Tibial nerve (tissue), 4 donors: Measurements from ENCODE around the gene SYNPO. TPM values are rescaled to one million over a fixed set of nuclear protein-coding genes. Genes with fewer than 3 reads are reported as not detected.

Experiments
- DNase-seq, 2 donors: peaks; one replicate each; pipeline ENCODE4 v3.0.0-alpha.2; 2019; ENCODE audit warnings: low spot score in 2 of 2
- H3K27ac ChIP-seq, 4 donors: fragments of 200-600 bp; sonication (generic) in 3 of 4; one replicate each; pipeline ENCODE4 v1.5.1; 2017 to 2019; ENCODE audit warnings: mild to moderate bottlenecking in 1 of 4
- H3K27me3 ChIP-seq, 2 donors: fragments of 200-600 bp; sonication (generic) in 1 of 2; one replicate each; pipeline versions ENCODE4 v1.5.1 to v1.6.0; 2017 to 2019
- H3K36me3 ChIP-seq, 3 donors: fragments of 200-600 bp; sonication (generic); one replicate each; pipeline ENCODE4 v1.5.1; 2018 to 2019
- H3K4me1 ChIP-seq, 4 donors: fragments of 200-600 bp; sonication (generic) in 3 of 4; one replicate each; pipeline ENCODE4 v1.5.1; 2017 to 2019
- H3K4me3 ChIP-seq, 4 donors: fragments of 200-600 bp; sonication (generic) in 3 of 4; one replicate each; pipeline ENCODE4 v1.5.1; 2017 to 2019; ENCODE audit warnings: mild to moderate bottlenecking in 1 of 4, moderate library complexity in 1 of 4
- H3K9me3 ChIP-seq, 4 donors: fragments of 200-600 bp; sonication (generic) in 3 of 4; one replicate each; pipeline ENCODE4 v1.5.1; 2017 to 2019
- CTCF ChIP-seq, 5 experiments: fragments of 200-600 bp in 3 of 5; fragments of 450-650 bp in 2 of 5; sonication (generic) in 3 of 5; IDR thresholded peaks; one replicate each; pipeline ENCODE4 v1.5.1; 2016 to 2019; ENCODE audit warnings: antibody characterized with exemption in 5 of 5, mild to moderate bottlenecking in 3 of 5, moderate library complexity in 2 of 5
- EP300 ChIP-seq, 2 donors: sonication (generic); formaldehyde crosslinking; IDR thresholded peaks; one replicate each; pipeline ENCODE4 v1.6.1; 2017; ENCODE audit warnings: antibody characterized with exemption in 2 of 2, mild to moderate bottlenecking in 1 of 2
- POLR2A ChIP-seq, 2 donors: fragments of 450-650 bp; IDR thresholded peaks; one replicate each; pipeline ENCODE4 v1.6.1; 2017; ENCODE audit warnings: antibody characterized with exemption in 2 of 2, mild to moderate bottlenecking in 2 of 2, moderate library complexity in 2 of 2
- WGBS, 2 donors: methylation state at CpG; one replicate each; pipeline ENCODE4 v1.1.5; 2018; 5-methylcytosine and 5-hydroxymethylcytosine counted together
- total RNA-seq, 4 donors: library from RNA; depleted of rRNA; stranded (reverse); fragments of >200 nt; gene quantifications; one replicate each; pipeline ENCODE4 v1.1.0, GENCODE V29; 2016

SYNPO gene
- total RNA-seq, 4 donors from 2014 or later: 58.4 to 71.5 (median 63.5) TPM

GRCh38 chr5:150661086-150661485, 20.6 kb downstream of the SYNPO start, which contains the start of gene MYOZ3:
Gene MYOZ3 (plus strand): TSS chr5:150661251. CDS start chr5:150662942, 1,691 bp downstream.
- Histone ChIP-seq H3K27ac (peak within 1 kb of the TSS in 2 of 4 donors; percentile 74 to 85), H3K27me3 (no peaks in the 10 kb centered on the region), H3K4me3 (peak within 1 kb of the TSS in 1 of 4 donors; percentile 16), H3K36me3 (no peaks in the 10 kb centered on the region), H3K9me3 (no peaks in the 10 kb centered on the region), H3K4me1 (peaks cover 0 to 67% (median 17%) of the 10 kb centered on the region in 4 donors)
- TF ChIP-seq POLR2A (IDR thresholded peaks at IDR 0.05): no peak
- TF ChIP-seq EP300 (IDR thresholded peaks at IDR 0.05): no peak
- DNase-seq: no peak
- WGBS, 2 donors: 65 to 67% methylated on average over 7 of the region's 7 CpGs

- no peaks in the 10 kb centered on the region for H3K36me3 ChIP-seq
- H3K4me3 ChIP-seq: peak overlapping the region in 1 of 4 donors; percentile 16
- DNase-seq: no peak
- H3K27ac ChIP-seq: peak overlapping the region in 1 of 4 donors; percentile 20
- 82 to 92% methylated on average over 10 of the region's 10 CpGs for WGBS, 2 donors
- peaks cover 0 to 60% (median 10%) of the 10 kb centered on the region in 4 donors for H3K4me1 ChIP-seq
- no peak for TF ChIP-seq EP300 (IDR thresholded peaks at IDR 0.05)
- no peak for TF ChIP-seq POLR2A (IDR thresholded peaks at IDR 0.05)
- TF ChIP-seq CTCF (IDR thresholded peaks at IDR 0.05): no peak
- H3K9me3 ChIP-seq: no peaks in the 10 kb centered on the region
- no peaks in the 10 kb centered on the region for H3K27me3 ChIP-seq
Measured at GRCh38 chr5:150661821-150662596, 21.5 kb downstream of the SYNPO start.

- Histone ChIP-seq H3K4me1 (peaks cover 0 to 51% (median 3%) of the 10 kb centered on the region in 4 donors), H3K9me3 (no peaks in the 10 kb centered on the region), H3K4me3 (no peak overlapping the region), H3K27ac (peak overlapping the region in 1 of 4 donors; percentile 22), H3K27me3 (no peaks in the 10 kb centered on the region), H3K36me3 (no peaks in the 10 kb centered on the region)
- no peak for DNase-seq
- TF ChIP-seq EP300 (IDR thresholded peaks at IDR 0.05) (no peak), CTCF (IDR thresholded peaks at IDR 0.05) (no peak), POLR2A (IDR thresholded peaks at IDR 0.05) (no peak)
- 71 to 78% methylated on average over 4 of the region's 4 CpGs for WGBS, 2 donors
Measured at GRCh38 chr5:150662731-150663516, 22.5 kb downstream of the SYNPO start.

- no peak overlapping the region for H3K27ac ChIP-seq
- H3K9me3 ChIP-seq: no peaks in the 10 kb centered on the region
- TF ChIP-seq POLR2A (IDR thresholded peaks at IDR 0.05) (no peak), CTCF (IDR thresholded peaks at IDR 0.05) (no peak), EP300 (IDR thresholded peaks at IDR 0.05) (no peak)
- DNase-seq: no peak
- no peaks in the 10 kb centered on the region for H3K27me3 ChIP-seq
- H3K4me3 ChIP-seq: no peak overlapping the region
- H3K36me3 ChIP-seq: no peaks in the 10 kb centered on the region
- 83 to 89% methylated on average over 3 of the region's 3 CpGs for WGBS, 2 donors
- peaks cover 0 to 41% (median 0%) of the 10 kb centered on the region in 4 donors for H3K4me1 ChIP-seq
Measured at GRCh38 chr5:150663936-150664335, 23.5 kb downstream of the SYNPO start.

GRCh38 chr5:150665044-150665443, 24.6 kb downstream of the SYNPO start:
- DNase-seq: no peak
- no peak overlapping the region for H3K4me3 ChIP-seq
- no peaks in the 10 kb centered on the region for H3K36me3 ChIP-seq
- TF ChIP-seq POLR2A (IDR thresholded peaks at IDR 0.05) (no peak), EP300 (IDR thresholded peaks at IDR 0.05) (no peak), CTCF (IDR thresholded peaks at IDR 0.05) (no peak)
- no peaks in the 10 kb centered on the region for H3K9me3 ChIP-seq
- no peaks in the 10 kb centered on the region for H3K27me3 ChIP-seq
- WGBS, 2 donors: 41 to 55% methylated on average over 12 of the region's 12 CpGs
- H3K27ac ChIP-seq: no peak overlapping the region
- peaks cover 0 to 29% (median 0%) of the 10 kb centered on the region in 4 donors for H3K4me1 ChIP-seq
